HS-27A (cell line): ENCODE data around the gene PAX9.

Source experiments
- DNase-seq: peaks from one replicate; pipeline ENCODE4 v3.0.0-alpha.2; 2012; ENCODE audit warnings: low read depth, missing footprints

PAX9 gene

DNA sequence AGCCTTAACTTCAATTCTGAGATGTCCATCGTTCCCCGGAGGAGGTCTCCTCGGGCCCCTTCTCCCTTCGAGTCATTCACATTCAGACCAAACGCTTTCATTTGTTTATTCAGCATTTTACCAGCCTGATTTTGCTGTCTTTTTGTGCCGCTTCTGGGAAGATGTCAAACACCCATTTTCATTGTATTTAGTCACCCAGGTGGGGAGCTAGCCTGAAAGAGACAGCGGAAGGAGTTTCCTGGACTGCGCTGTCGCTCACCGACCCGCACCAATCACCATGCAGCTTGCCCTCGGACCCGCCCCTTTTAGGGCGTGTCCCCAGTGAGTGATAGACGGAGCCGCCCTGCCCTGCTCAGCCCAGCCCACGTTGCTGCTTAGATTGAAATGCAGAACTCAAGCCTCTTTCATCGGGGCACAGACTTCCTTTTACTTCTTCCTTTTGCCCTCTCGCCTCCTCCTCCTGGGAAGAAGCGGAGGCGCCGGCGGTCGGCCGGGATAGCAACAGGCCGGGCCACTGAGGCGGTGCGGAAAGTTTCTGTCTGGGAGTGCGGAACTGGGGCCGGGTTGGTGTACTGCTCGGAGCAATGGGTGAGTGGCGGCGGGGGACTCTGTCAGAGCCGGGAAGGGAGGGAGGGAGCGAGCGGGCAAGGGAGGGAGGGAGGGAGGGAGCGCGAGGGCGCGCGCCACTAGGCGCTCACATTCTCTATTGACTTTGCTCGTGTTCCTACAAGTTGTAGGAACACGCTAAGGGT, at the start of gene PAX9:
TSS of gene PAX9 (plus strand) at position 355 of the 752 bp plus-strand sequence. CDS start at position 585, 230 bp downstream.
- DNase-seq: peak; percentile 69

DNA sequence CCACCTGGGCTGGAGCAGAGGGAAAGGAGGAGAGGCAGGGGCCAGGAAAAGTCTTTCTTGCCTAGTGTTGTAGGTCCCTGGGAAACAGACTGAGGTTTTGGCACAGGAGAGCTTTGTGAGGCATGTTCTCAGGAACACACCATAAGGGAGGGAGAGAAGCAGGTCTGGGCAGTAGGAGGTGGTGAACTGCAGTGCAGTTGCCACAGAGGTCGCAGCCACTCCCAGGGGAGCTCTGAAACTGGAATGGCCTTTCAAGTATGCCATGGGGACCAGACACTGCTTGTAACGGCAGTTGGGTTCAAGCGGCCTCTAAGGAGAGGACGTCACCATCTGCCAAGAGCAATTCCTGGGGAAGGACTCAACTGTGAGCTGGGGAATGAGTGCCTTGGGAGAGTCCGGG, 43.8 kb upstream of the PAX9 start:
- no peak for DNase-seq

DNA sequence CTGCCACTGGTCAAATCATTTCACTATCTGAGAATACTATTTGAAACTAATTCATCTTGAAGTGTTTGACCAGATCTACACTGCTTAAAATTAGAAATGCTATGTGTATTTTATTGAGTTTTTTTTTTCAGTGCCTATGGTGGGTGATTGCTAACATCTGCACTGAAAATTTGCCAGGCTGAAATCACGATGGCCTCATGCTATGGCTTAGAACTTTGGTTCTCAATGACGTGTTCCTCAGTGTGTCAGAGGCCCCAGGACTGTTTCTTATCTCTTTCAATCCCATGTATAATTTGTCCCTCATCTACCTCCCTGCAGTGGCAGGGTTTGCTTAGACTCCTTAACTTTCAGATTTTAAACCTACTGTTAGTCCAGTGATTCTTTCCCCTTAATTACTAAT, 43.0 kb upstream of the PAX9 start:
- no peak for DNase-seq

DNA sequence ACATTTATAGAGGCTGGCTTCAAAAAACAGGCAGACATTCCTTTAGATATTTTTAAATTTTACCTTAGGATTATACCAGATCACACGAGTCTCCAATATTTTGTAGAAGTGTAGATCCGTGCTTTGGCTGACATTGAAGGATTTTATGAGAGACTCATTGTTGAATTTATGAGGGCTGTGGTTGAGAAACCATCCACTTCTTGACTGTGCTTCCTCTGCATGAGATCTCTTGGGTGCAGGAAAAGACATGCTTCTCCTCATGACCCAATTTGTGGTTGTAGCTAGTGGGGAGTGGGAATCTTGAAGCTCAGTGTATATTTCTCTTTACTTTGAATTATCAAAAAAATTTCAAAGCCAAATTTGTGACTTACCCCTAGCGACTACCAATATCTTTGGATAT, 42.5 kb upstream of the PAX9 start:
- DNase-seq: no peak

DNA sequence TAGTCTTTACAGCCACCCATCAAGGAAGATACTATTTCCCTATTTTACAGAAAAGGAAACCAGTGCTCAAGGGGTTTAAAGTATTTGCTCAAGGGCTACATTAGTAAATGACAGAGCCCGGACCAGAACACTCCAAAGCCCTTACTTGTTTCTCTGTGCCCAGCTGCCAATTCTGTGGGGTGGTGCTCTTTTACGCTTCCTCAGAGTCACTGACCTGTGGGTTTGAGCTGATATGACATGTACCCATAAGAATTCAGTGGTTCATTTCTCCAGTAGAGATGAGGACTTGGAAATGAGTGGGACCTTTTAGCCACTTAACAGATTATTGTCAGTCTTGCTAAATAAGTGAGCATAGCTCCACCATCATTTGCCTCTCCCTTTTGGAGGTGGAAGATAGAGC, 41.8 kb upstream of the PAX9 start:
- peak; percentile 82 for DNase-seq

DNA sequence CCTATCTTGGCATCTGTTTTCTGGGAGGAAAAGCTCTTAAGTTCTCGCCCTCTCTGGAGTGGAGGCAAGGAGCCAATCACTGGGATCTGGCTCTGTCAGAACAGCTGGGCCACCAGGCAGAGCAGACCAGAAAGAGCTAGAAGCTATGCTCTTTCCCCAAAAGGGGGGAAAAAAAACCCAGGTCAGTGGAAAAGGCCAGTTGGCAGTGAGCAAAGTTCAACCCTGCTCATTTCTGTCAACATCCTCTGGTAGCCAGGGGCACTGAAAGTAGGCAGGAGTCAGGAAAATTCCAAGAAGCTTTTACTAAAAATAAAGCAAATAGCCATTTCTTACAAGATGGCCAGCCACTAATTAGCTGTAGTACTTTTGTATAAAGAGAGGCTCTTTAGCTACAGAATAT, 36.6 kb upstream of the PAX9 start:
- no peak for DNase-seq

DNA sequence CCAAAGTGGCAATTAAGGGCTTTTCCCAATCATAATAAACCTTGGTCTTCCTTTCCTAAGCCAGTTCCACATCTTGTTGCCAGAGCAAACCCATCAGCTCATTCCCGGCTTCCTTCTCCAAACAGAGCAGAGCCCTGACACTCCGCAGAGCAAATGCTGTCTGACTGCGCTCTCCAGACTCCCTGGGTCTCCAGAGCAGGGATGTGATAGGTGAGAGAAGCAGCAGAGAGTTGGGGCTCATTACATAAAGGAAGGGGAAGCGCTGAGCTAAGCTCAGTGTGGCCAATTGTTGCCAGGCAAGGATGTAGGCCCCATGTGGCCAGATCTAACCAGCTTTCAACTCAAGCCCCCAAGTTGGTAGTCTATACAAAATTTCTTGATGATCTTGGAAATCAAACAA, 36.2 kb upstream of the PAX9 start:
- no peak for DNase-seq

DNA sequence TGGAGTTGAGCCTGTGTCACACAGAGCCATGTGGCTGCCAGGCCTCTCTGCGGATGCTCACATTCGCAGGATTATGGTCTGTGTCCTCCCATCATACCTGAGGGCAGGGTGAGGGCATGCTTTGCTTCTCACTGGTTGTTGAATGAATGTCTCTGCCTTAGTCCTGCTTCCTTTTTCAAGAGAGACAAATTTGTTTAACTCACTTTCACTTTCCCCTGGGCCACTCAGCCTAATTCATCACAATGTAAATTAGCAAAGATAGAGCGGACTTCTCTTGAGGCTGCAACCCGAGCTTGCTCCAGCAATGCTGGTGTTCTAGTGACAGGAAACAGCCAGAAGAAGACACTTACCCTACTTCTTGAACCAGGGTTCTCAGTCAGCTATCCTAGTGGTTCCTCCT, 35.5 kb upstream of the PAX9 start:
- no peak for DNase-seq

DNA sequence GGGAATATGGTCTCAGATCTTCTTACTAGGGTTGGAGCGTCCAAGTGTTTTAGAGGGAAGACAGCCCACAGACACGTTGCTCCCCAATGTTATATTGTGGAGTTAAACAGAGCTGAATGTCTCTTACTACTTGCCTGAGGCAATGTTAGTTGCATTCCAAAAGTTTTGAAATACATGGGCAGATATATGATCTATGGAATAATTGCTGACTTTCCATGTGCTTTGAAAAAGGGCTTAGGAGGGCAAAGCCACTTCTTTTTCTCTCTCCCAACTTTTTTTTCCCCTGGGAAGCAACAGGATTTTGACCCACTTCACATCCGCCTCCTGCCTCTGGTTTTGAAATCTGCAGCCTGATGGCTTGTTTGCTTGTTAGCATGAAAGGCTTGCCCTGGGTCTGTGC, 33.7 kb upstream of the PAX9 start:
- no peak for DNase-seq

DNA sequence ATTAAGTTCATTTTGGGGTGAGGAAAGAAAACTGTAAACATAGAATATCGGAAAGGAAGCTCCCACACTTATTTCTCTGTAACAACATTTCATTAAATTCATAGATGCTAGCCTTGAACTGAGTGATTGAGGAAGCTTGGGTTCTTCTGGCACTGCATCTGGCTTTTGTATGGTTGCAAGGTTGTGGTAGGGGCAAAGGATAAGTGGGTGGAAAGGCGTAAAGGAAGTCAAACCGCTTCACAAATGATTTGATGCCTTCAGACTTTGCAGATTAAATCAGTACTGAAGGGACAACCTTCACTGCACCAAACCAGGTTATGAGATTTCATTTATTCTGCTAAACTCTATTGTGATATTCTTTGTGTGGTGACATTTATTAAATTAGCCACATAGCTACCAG, 28.1 kb upstream of the PAX9 start:
- DNase-seq: no peak

DNA sequence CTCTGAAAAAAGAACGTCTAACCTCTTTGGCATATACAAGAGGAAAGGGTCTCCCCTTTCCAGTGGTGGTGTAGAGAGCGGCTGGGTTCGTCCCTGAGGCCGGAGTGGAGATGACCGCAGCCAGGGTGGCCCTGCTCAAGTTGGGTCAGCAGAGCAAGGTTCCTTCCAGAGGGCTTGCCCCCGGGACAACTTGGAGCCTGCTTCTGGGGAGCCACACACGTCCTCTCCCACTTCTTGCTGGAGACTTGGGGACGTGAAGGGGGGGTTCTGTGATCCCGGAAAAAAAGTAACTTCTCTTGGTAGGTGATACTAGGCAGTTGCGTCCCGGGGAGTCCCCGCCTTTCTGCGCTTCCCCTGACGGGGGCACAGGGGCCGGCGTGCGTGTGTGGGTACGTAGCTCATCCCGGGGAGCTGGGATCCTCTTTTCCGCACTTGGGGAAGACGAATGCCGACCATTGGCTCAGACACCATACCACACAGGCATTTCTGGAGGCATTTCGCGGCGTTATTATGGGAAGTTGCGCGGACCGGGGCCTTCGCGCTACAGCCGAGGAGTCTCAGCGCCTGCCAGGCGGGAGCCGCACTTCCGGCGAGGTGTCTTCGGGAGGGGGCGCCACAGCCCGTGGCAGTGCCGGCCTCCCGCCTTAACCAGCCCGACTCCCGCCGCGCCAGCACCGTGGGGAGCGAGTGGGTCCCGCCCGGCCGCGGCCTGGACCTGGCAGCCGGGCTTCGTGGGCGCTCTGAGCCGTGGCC, 14.8 kb upstream of the PAX9 start:
- no peak for DNase-seq

DNA sequence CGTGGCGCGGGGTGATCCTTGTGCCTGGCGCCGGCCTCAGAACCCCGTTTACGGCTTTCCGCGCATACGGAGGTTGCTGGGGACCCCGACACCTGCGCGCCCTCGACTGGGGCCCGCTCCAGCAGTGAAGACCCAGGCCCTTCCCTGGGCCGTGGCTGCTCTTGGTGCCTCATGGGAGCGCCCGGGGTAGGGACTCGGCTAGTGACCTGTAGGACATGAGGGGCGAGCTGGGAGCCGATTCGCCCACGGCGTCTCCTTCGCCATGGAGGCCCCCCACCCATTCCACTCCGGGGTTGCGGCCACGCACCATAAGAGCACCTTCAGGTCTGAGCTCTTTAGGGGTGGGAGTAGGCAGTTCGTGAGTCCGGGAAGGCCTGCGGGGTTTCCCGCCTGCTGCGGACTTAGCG, 14.2 kb upstream of the PAX9 start:
- no peak for DNase-seq

DNA sequence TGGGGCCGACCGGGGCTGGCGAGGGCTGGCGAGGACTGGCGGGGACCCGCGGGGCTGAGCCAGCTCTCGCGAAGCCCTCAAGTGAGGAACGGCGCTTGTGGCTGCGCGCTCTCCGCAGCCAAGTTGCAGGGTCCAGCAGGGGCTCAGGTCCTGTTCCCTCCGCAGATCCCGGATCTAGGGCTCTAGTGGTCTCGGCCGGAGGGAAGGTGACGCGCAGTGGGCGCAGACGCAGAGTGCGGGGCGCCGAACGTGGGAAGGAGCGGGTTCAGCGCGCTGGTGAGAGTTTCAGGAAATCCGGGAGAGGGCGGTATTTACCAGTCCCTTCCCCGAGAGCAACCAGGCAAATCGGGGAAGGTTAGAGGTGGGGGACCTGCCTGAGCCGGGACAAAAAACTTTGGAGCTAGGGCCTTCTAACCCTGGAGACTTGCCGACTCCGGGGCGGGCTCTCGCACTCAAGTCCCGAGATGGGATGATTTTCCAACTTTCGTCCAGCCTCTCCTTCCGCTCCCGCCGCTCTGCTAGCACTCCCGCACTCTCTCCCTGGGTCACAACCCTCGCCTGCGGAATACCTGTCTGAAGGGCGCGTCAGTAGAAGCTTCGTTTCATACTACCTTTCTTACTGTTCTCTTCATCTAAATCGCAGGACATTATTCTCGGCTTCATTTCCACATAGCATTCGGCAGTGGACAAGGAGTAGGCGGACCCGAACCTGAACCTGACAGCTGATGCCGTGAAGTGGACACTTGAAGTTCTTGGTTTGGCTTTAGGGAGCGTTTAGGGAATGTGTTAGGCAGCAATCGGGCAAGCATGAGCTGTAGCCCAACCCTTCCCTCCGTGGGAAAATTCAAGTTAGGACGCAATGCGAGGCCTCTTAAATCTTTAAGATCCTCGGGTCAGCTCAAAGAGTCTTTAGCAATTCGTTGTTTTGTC, 13.6 kb upstream of the PAX9 start:
- DNase-seq: no peak

DNA sequence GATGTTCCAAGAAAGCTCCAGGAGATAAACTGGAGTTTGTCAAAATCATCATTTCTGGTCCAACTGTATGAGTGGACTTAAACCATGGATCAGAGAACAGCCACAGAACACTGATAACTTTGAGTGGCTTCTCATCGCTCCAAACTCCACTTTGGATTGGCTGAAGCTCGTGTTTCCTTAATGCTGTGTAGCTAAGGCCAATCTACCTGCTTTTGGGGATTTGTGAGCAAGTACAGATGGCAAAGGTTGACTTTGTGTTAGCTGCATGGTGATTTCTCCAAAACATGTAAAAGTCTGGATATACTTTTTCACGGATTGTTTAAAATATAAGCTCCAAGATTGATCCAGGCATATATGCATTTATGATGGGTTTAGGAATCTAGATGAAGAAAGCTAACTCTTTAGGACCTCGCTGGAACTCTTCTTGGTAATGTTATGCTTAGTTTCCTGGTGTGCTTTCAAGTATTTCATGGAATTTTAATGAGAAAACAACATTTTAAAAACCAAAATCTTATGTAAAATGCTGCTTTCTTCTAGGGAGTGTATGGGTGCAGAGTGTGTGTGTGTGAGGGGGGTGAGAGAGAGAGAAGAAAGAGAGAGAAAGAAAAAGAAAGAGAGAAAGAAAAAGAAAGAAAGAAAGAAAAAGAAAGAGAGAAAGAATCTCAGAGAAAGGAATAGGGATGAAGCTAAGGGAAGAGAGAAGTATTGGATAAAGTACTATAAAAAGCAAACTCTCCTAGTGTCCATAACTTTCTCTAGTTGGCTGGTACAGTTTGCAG, 11.6 kb upstream of the PAX9 start:
- no peak for DNase-seq

DNA sequence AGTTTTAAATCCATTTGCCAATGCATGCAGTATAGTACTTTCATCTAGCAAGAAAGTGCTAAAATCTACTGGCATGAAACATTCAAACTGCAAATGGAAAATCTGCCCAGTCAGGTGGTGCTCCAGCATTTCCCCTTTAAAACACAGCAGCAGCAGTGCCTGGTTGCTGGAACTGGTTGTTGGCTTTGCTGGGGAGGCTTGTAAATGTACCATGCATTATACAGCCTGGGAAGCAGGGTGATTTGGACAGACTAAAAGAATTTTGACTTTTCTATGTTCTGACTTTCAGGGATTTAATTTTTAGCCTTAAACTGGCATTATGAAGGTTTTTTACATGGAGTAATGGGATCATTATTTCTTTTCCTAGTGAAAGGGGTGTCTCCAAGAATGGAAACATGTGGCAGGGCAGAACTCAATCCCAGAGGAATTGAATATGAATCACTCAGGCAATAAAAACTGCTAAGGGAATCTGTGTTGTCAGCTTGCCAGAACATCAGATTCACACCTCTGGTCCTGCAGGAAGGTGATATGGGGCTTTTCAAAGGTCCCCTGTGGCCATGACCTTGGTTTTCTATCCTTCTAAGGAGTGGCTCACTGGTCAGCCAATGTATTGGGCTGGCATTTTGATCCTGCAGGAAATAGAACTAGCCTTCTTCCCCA, 9.0 kb upstream of the PAX9 start:
- DNase-seq: peak; percentile 23

DNA sequence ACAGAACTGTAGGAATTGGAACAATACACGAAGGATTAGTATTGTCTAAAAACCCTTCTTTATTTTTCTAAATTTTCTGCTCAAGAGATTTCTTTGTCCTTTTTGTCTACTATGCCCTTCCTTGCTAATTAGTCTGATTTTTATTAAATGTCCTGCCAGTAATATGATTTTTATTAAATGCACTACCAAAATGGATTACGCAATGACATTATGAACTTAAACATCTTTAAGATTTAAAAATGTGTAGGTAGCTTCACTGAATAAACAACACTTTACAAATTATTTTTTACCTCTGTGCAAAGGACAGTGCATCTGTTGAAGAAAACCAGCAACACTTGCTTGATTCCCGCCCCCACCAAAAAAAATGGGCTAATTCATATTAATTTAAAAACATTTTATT, 8.2 kb upstream of the PAX9 start:
- DNase-seq: no peak

DNA sequence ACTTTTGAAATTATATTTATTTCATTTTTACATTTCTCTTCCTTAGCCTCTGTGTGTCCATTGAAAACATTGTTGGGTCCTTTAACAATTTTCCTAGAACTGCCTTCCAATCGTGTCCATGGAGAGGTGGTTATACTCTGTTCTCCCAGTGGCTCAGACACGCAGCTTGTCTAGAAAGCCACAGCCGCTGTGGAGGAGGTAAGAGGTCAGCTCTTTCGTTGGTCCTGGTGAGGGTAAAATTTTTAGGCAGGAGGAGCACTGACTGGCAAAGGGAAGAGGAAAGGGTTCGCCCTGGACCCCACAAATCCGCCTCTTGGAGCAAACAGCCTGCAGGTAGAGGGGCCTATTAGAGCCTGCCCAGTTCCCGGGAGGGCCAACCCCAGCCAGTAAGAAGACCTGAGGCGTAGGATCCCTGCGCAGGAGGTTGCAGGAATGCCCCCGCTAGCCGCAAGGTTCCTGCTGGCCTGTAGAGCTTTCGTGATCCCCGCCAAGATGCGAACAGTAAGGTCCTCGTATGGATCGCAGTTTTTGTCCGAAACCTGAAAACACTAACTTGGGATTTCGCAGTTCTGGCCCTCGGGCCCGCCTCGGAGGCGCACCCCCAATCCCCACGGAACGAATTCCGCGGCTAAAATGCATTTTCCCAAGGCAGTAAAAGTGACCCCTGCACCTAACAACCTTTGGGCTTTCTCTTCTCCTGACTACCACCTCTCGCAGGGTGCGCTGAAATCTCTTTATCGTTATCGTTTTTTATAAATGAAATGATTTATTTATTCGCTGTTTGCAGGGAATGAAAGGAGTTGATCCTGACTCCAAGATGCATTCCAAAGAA, 7.5 kb upstream of the PAX9 start:
- no peak for DNase-seq

DNA sequence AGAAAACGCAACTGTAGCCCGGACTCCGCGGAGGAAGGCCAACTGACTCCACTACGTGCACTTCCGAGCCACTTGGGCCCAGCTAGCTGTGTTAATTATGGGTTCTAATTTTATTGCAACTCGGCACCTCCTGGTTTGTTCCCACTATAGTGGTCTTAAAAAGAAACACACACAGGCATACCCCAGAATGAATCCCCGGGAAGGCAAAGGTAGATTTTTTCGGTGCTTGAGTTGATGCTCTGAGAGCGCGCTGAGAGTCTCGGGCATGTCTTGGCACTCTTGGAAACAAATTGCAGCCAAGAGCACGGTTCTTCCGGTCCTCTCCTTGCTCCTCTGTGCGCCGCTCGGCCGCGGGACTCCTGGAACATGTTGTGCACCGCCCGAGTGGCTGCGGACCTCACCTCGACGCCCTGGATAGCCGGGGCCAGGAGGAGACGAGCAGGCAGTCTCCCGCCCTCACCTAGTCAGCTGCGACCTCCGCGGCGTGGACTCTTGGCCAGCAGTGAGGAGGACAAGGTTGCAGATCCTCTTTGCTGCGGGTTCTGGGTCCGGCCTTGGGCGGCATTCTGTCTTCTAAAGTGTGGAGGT, 6.8 kb upstream of the PAX9 start:
- no peak for DNase-seq

DNA sequence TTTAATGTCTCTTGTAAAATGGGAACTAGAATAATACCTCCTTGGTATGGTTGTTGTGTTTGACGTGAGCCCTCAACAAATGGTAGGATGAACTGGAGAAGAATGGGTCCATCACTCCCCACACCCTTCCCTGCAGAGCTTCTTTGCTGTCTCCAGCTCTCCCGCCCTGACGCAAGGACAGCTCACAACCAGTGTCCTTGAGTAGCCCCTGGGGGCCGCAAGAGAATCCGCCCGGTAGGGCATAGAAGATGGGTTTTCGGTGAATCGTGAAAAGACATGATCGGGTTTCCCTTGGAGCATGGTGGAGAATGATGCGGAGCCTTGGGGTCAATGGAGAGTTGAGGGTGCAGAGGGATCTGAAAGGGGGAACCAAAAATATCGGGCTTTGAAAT, 6.1 kb upstream of the PAX9 start:
- no peak for DNase-seq
